GM13976 (cell line): ENCODE results near the gene ELMO1.

Experiments
- DNase-seq: peaks from one replicate; pipeline ENCODE4 v3.0.0; 2012; ENCODE audit warnings: low spot score
- in situ Hi-C: fragments of 300-500 bp; cut with MboI; formaldehyde crosslinking; loops from one replicate; pipeline ENCODE4 v1.12.0; 2022; ENCODE audit warnings: low sequenced_read_pairs, mixed read lengths, inconsistent platforms; ENCODE audit not compliant: unreplicated experiment
- TF ChIP-seq, protein P1 (sequence below): IDR thresholded peaks from 2 replicates; pipeline ENCODE4 v1.5.1; 2012; ENCODE audit warnings: borderline replicate concordance, mild to moderate bottlenecking; ENCODE audit not compliant: insufficient read depth; ENCODE audit errors: extremely low read depth, missing control alignments, control extremely low read depth

Gene ELMO1

DNA sequence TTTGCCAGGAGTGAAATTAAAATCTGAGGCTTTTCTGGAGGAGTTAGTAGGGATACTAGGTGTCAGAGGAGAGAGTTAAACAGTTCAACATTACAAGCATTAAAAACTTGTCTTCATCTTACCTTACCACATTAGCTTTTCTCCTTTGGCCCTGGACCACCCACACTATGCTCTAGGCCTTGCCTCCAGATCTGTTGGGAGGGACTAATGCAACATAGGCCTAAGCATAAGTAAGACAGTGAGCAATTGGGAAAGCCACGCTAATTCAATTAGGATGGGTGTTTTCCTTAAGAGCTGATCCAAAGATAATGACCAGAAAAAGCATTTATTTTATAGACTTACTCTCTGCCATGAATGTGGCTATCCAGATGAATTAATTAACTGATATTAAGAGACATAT lies 158.9 kb downstream of the ELMO1 start:
- in situ Hi-C loops: no loop called here
- TF ChIP-seq, protein P1, sequence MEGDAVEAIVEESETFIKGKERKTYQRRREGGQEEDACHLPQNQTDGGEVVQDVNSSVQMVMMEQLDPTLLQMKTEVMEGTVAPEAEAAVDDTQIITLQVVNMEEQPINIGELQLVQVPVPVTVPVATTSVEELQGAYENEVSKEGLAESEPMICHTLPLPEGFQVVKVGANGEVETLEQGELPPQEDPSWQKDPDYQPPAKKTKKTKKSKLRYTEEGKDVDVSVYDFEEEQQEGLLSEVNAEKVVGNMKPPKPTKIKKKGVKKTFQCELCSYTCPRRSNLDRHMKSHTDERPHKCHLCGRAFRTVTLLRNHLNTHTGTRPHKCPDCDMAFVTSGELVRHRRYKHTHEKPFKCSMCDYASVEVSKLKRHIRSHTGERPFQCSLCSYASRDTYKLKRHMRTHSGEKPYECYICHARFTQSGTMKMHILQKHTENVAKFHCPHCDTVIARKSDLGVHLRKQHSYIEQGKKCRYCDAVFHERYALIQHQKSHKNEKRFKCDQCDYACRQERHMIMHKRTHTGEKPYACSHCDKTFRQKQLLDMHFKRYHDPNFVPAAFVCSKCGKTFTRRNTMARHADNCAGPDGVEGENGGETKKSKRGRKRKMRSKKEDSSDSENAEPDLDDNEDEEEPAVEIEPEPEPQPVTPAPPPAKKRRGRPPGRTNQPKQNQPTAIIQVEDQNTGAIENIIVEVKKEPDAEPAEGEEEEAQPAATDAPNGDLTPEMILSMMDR: no peak
- no peak for DNase-seq

DNA sequence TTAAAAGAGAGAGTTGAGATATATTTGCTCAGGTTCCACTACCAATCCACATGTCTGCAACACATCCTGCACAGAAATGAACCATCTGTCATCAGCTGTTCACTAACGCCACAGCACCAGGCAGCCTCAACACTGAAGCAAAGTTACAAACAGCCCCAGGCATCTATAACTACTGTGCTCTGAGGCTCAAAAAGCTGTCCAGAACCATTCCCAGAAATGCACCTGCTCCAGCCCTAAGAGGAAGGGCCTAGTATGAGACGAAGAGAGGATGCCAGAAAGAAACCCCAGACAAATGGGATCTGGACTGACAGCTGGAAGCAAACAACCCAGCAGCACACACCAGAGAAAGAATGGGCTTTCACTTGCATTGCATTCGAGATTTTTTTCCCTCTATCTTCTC lies 159.3 kb downstream of the ELMO1 start:
- no peak for DNase-seq
- TF ChIP-seq, protein P1: no peak
- in situ Hi-C loops: no loop called here

DNA sequence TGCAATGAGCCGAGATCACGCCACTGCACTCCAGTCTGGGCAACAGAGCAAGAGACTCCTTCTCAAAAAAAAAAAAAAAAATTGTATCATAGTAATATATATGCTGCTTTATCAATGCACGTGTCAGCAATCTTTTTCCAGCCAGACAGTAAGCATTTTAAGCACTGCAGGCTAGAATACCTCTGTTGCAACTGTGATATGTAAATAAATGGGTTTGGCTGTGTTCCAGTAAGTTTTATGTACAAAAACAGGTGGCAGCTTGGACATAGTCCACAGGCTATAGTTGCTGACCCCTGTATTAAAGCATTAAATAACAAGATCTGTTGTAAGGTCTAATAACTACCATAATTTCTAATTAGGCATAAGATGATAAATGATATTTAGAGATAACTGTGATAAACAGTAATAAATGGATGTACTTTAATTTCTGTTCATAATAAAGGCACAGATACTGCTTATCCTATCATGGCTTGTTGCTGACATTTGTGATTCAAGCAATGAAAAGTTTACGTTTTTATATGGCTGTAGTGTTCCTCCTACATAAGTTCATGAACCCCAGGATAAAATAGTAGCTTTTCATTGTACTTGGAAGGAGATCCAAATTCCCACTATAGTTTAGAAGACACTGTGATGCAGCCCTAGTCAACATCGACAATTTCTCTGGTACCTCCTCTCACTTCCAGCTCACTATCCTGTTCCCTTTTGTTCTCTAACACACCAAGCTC lies 161.4 kb downstream of the ELMO1 start:
- no peak for DNase-seq
- TF ChIP-seq, protein P1: no peak
- in situ Hi-C loops: no loop called here

DNA sequence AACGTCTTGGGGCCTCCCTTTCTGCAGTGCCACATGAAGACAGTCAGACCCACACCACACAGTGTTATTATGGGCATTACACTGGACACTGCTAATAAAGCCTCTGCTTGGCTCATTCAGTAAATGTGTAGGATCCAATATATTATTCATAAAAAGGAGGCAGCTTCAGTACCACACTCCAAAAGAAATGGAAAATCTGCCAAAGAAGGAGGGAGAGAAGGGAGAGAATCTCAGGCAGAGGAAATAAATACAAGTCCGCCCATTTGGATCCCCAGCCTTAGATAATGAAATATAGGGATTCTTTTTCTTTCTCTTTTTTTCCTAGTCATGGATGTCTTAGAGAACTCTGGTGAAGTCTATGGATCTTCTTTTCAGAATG lies 162.2 kb downstream of the ELMO1 start:
- TF ChIP-seq, protein P1: no peak
- in situ Hi-C loops: no loop called here
- DNase-seq: no peak

DNA sequence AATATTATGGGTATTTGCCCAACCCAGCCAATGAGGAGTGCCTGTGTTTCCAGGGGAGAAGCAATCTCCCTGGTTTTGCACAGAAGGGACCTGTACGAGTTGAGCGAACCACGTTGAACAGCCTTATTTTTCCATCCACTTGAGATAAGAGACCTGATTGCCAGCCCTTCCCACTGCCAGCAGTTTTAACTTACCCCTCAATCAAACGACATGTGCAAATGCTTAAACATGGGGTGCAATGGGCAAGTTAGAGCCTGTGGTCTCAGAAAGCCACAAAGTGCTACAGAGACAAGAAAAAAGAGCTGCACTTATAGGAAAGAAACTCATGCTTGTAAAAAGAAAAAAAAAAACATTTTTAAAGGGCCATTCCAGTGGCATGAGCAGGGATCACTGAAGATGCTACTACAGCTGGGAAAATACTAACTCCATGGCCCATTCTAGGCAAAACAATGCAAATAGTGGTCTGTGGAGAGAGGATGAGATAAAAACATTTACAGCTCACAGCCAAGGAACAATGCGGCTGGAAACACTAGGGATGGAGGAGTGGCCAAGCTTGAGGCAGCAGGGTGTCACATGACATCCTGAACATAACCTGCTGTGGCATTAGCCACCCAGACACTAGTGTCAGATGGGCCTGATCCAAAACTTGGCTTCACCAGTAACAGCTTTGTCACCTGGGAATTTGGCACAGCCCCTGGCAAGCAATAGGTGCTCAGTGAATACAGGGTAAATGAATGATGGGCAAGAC lies 162.8 kb downstream of the ELMO1 start:
- in situ Hi-C loops: no loop called here
- DNase-seq: no peak
- TF ChIP-seq, protein P1: no peak

DNA sequence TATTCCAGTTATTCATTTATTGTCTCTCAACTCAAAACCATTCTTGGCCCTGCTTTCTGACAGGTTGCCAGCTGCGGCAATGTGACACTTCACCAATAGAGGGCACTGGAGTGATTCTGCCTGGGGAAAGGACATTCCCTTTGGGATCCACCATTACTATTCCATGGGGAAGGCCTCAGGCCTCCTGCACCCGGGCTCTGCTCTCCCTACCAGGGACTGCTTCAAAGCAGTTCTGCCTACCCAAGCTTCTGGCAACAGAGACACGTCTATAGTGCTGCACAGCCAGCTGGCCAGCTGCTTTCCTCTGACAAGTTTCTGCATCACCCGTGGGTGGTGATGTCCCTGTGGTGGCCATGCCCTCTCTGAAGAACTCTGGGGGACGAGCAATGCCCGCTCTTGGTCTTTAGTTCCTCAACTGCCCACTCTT lies 163.8 kb downstream of the ELMO1 start:
- peak; percentile 52 for DNase-seq
- TF ChIP-seq, protein P1: peak; percentile 88
- in situ Hi-C loops: no loop called here
